NCI-H146 treated with DMSO at 0.1 percent for 48 hours (cell line): Measurements from ENCODE around the gene NDUFB1.
A peak's percentile ranks its signal among the peaks of the same experiment; 100 is the strongest.

Experiments used
- DNase-seq: peaks from one replicate; lab custom pipeline; 2025; ENCODE audit not compliant: unreplicated experiment; lab: John Stamatoyannopoulos, UW

The NDUFB1 gene

GRCh38 chr14:92121670-92122350 is at the start of gene NDUFB1, which contains the start of gene CPSF2:
Gene NDUFB1 (minus strand): TSS chr14:92121706. CDS start chr14:92117637, 4,069 bp downstream.
Gene CPSF2 (plus strand): TSS chr14:92121969. CDS start chr14:92130985, 9,016 bp downstream.
- peak; percentile 78 for DNase-seq

- no peak for DNase-seq
These were observed 43.5 kb upstream of the NDUFB1 start for GRCh38 chr14:92164958-92165357.

GRCh38 chr14:92161521-92161920 is 40.0 kb upstream of the NDUFB1 start:
- DNase-seq = no peak

- no peak for DNase-seq
These were observed 39.1 kb upstream of the NDUFB1 start for GRCh38 chr14:92160619-92161018.

- no peak for DNase-seq
These were observed 32.9 kb upstream of the NDUFB1 start for GRCh38 chr14:92154283-92154942.

- no peak for DNase-seq
These were observed 32.1 kb upstream of the NDUFB1 start for GRCh38 chr14:92153581-92153980.

- DNase-seq = no peak
These were observed 23.2 kb upstream of the NDUFB1 start for GRCh38 chr14:92144708-92145107.

GRCh38 chr14:92143962-92144361 is 22.5 kb upstream of the NDUFB1 start:
- no peak for DNase-seq

- DNase-seq = no peak
These were observed 21.8 kb upstream of the NDUFB1 start for GRCh38 chr14:92143309-92143708.

- no peak for DNase-seq
These were observed 13.8 kb upstream of the NDUFB1 start for GRCh38 chr14:92135269-92135668.

- DNase-seq = no peak
These were observed 12.9 kb upstream of the NDUFB1 start for GRCh38 chr14:92134456-92134855.

- DNase-seq = no peak
These were observed 1.3 kb upstream of the NDUFB1 start for GRCh38 chr14:92122761-92123160.

- peak; percentile 11 for DNase-seq
These were observed 808 bp upstream of the NDUFB1 start for GRCh38 chr14:92122351-92122677.

GRCh38 chr14:92121207-92121669 is 268 bp downstream of the NDUFB1 start:
- DNase-seq = no peak

- no peak for DNase-seq
These were observed 12.0 kb downstream of the NDUFB1 start for GRCh38 chr14:92109490-92109889.

- peak; percentile 74 for DNase-seq
These were observed 12.9 kb downstream of the NDUFB1 start for GRCh38 chr14:92108345-92109254.

- peak; percentile 81 for DNase-seq
These were observed 15.2 kb downstream of the NDUFB1 start, which contains the start of gene ATXN3 for GRCh38 chr14:92106143-92106926. Gene ATXN3 (minus strand): TSS chr14:92106582. CDS start chr14:92106552, 30 bp downstream.

- no peak for DNase-seq
These were observed 15.7 kb downstream of the NDUFB1 start for GRCh38 chr14:92105893-92106142.

GRCh38 chr14:92105073-92105892 is 16.2 kb downstream of the NDUFB1 start:
- DNase-seq = no peak

- DNase-seq = no peak
These were observed 18.0 kb downstream of the NDUFB1 start for GRCh38 chr14:92103363-92103989.
